ENCODE data around the gene SMC1B.

DNA sequence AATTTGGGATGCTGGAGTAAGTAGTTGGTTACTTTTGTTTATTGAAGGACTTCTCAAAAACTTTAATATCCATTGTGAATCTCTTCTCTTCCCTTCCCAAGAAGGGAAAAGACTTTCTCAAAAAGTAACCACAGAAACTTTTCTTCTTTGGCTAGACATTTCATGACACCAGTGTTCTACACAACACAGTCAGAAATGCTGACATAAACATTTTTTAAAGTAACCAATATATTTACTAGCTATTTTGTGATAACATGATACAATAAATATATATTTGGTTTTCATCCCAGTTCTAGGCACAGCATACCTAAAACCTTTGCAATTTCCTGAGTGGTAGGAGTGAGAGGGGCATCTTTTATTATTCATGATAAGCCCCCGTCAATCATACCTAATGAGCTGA, 55.9 kb downstream of the SMC1B start:
- no peak for TF ChIP-seq CTCF (IDR thresholded peaks at IDR 0.05; ENCODE audit: control extremely low read depth in 1 of 3, insufficient read depth in 1 of 3, low read depth in 1 of 3, low read length in 3 of 3)
- TF ChIP-seq EP300 (IDR thresholded peaks at IDR 0.05; ENCODE audit: borderline replicate concordance in 1 of 2, low read depth in 2 of 2, low read length in 2 of 2): no peak
- no peak for TF ChIP-seq EGR1 (IDR thresholded peaks at IDR 0.05; ENCODE audit: borderline replicate concordance, low read depth, low read length)
- TF ChIP-seq TAF1 (IDR thresholded peaks at IDR 0.05; ENCODE audit: low read depth, low read length): no peak
- no peak for TF ChIP-seq KDM1A (IDR thresholded peaks at IDR 0.05; ENCODE audit: borderline replicate concordance, low read length)
- no peak for TF ChIP-seq EZH2 (IDR thresholded peaks at IDR 0.05; ENCODE audit: low read depth, low read length, severe bottlenecking)
- TF ChIP-seq, protein P1, sequence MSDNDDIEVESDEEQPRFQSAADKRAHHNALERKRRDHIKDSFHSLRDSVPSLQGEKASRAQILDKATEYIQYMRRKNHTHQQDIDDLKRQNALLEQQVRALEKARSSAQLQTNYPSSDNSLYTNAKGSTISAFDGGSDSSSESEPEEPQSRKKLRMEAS (IDR thresholded peaks at IDR 0.05): no peak
- TF ChIP-seq BRCA1 (IDR thresholded peaks at IDR 0.05; ENCODE audit: low read depth, low read length): no peak
